GM19328 (cell line): ENCODE results near the gene SOCS7.
"Not testable (repeated sequence)": the region's sequence is repeated elsewhere in the genome, so short reads cannot be mapped to it uniquely, and the experiment has no call there.

Source experiments
- ATAC-seq: cut with Tn5 transposase; IDR thresholded peaks from one replicate; pipeline ENCODE4 v1.9.1; 2021; ENCODE audit warnings: mild to moderate bottlenecking, moderate library complexity; ENCODE audit not compliant: unreplicated experiment

SOCS7 gene

DNA sequence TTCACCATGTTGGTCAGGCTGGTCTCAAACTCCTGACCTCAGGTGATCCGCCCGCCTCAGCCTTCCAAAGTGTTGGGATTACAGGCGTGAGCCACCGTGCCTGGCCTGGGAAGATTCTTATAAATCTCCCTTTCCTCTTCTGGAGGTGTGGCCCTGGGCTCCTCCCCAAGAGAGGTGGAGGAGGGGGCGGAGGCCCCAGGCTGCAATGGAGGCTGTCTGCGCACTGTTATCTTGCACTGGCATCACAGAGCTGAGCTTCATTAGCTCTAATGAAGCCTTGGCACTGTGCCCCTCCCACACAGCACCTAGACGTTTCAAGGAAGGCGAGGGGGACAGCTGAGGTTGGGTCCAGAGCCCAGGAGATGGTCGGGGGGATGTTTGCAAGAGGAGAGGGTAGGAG lies 84.2 kb downstream of the SOCS7 start:
- no peak for ATAC-seq

DNA sequence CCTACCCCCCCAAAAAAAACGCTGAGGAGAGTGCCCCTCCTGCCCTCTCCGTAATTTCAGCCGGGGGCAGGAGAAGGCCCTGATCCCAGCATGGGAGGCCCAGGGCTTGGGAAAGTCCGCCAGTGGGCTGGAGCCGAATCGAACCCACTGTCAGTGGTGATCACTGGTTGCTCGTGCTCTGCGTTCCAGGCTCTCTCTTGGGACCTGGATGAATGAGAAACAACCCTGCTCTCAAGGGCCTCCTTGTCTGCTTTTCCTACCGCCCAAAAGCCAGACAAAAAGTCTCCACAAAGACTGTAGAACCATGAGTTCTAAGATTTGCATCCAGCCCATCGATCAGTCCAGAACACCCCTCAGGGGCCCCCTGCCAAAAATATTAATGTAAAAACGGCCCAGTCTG lies 84.7 kb downstream of the SOCS7 start:
- ATAC-seq: no peak

DNA sequence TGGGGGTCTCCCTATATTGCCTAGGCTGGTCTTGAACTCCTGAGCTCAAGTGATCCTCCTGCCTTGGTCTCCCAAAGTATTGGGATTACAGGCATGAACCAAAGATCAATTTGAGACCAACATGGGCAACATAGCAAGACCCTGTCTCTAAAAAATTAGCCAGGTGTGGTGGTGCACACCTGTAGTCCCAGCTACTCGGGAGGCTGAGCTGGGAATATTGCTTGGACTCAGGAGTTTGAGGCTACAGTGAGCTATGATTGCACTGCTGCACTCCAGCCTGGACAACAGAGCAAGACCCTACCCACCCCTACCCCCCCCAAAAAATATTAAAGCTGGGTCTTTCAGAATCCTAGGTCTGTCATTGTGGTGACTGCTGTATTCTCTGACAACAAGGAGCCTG lies 85.7 kb downstream of the SOCS7 start:
- ATAC-seq: not testable (repeated sequence)

DNA sequence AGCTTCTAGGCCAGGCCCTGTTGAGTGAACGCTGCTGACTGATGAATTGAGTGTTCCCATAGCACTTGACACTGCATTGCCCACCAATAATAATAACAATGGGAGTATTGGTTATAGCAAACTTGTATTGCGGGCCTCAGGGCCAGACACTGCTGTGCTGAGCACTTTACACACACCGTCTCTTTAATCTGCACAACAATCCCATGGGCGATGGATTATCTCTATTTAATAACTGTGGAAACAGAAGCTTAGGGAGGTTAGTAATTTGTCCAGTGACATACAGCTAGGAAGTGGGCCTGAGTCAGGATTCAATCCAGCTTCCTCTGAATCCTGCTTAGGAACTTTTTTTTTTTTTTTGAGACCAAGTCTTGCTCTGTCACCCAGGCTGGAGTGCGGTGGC lies 87.8 kb downstream of the SOCS7 start:
- no peak for ATAC-seq

DNA sequence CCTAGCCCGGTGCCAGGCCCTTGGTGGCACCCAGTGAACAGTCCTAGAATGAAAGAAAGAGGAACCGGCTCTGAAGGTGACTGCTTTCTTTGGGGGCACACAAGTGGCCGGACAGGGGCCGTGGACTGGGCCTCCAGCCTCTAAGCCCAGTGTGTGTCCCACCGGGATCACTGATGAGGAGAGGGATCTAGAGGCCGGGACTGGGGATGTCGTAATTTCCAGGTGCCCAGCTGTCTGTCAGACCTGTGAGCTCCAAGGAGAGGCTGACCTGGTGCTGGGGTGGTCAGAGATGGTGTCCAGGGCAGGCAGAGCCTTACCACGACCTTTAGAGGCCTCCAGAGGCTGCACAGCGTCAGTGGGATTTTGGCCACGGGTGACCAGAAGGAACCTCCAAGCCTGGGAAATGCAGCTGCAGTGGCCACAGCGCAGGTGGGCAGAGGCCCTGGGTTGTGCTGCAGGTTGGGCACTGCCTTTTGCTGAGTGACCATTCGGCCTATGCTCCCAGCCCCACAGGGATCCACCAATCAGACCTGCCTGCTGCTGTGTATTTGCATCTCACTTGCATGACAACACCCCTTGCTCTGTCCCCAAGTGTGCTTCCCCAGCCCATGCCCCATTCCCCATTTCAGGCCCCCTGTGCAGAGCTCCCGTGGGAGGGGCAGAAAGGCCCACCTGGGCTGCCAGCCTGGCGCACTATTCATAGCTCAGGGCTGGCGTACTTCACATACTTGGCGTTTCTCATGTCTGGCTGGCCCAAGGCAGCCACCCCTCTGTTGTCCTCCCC lies 89.2 kb downstream of the SOCS7 start:
- no peak for ATAC-seq

DNA sequence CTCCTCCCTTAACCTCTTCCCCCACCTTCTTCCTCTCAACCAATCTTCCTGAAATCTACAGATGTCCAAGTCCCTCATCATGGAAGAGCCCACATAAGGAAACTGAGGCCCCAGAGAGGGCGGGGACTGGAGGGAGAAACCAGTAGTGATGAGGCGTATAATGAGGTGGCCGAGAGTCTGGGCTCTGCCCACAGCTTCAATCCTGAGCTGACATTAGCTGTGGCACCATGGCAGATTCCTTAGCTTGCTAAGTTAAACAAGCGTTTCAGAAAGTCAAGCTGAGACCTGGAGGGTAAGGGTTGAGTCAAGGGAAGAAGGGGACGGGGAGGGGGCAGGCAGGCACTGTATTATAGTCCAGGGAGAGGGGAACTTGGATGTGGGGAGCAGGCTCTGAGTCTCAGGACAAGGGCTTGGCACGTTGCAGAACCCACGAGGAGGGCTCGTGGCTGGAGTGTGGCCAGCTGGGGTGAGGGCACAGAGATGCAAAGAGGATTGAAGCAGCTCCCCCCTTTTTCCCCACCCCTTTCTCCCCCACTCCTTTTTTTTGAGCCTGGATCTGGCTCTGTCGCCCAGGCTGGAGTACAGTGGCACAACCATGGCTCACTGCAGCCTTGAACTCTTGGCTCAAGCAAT lies 89.9 kb downstream of the SOCS7 start:
- no peak for ATAC-seq

DNA sequence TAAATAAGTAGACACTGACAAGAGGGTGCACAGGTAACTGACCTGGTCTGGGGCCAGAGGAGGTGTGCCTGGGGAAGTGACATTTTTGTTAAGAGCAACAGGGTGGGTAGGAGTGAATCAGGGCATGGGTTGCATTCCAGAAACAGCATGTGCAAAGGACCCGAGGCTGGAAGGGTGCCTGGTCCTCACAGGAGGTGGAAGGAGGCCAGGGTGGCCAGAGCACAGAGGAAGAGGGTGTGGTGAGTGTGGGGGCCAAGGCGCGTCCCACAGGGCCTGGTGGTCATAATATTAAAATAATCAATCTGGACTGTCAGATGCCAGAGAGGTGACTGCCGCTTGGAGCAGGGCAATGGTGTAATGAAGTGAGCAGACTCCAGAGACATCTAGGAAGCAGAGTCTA lies 90.9 kb downstream of the SOCS7 start:
- no peak for ATAC-seq

DNA sequence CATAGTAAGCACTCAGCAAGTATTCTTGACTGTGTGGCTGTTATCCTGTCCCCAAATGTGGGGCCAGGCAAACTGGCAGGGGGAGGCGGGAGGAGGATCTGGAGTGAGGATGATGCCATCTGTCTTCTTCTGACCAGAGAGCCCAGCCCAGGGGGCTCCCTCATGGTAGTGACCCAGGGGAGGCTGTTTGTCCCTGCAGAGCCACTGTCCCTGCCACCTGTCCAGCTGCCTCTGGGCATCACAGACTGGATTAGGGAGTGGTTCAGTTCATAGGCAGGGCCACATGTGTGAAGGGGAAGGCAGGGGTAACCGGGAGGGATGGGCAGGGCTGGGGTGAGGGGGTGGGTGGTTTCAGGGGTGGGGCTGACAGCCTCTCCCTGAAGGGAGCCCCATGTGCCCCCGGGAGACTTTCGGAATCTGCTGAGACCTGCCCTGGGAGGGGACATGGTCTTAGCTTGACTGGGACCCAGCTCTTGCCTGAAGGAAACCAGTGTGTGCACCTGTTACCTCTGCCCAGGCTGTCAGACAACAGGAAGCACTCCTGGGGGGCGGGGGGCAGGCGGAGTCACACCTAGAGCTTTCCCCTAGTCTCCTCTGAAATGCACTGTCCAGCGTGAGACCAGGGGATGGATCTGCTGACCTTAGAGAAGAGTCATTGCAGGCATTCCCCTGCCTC lies 91.8 kb downstream of the SOCS7 start:
- no peak for ATAC-seq

DNA sequence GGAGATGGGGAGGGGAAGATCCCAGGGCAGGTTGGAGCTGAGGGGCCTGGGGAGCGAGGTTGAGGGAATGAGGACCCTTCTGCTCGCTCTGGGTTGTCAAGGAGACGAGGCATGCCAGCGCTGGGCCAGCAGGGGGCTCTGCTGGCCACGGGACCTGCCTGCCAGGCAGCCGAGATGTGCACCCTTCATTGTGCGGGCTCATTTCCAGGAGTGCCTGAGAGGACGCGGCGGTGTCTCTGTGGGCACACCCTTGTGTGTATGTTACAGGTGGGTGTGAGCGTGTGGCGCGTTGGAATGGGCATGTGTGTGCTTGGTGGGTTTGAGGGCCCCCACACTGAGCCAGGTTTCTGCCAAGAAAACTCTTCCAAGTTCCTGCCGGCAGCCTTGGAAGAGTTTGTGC lies 92.5 kb downstream of the SOCS7 start:
- ATAC-seq: no peak

DNA sequence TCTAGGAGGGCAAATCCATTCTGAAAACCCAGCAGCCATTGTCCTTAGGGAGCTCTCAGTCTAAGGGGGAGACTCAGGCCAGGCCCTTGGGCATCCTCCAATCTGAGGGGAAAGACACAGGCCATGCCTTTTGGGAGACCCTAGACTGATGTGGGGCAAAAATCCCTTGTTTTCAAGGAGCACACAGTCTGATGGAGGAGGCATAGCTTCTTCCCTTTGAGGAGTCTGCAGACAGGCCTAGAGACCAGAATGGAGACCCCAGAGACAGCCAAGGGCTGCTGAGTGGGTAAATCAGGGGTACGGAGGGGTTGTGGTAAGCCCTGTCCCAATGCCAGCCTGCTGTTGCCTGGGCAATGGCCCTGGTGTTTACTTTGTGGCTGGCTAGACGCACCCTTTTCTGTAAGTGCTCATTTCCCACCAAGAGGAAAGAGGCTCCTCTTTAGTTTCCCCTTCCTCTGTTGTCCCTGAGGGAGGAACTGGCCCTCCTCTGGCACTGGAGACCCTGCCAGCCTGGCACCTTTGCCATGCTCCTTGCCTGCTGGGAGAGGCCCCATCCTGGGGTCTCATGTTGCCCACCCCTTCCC lies 96.0 kb downstream of the SOCS7 start:
- ATAC-seq: no peak

DNA sequence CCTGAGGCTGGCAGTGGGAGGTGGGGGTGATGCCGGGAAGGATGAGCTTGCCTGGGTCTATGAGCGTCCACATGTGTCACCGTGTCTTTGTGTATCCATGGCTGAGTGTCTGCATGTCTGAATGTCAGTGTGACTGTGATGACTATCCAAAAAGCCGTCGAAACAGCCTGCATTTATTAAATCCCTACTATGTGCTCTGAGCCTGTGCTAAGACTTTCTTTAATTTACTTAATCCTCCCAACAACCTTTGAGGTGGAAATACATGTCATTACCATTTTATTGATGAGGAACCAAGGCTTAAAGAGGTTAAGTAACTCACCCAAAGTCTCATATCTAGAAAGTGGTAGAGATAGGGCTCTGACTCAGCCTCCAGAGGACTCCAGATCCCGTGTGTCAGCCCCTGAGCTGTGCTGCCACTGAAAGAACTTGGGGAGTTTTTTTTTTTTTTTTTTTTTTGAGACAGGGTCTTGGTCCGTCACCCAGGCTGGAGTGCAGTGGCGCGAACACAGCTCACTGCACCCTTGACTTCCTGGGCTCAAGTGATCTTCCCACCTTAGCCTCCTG lies 96.6 kb downstream of the SOCS7 start:
- ATAC-seq: no peak

DNA sequence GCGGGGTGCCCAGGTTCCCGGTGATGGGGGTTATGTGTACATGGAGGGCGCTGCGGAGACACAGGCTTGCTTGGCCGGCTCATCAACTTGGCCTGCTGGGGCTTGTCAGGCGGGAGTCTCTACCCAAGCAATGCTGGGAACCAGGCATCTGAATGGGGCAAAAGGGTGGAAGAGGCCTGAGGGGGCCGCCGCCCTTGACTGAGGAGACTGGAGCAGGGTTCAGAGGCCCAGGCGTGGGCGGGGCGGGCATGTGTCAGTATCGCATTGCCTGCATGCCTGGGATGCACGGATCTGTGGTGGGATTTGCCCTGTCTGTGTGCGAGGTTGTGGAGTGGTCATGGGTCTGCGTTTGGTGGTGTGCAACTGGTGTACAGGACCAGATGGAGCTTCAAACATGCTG lies 97.7 kb downstream of the SOCS7 start:
- ATAC-seq: no peak

DNA sequence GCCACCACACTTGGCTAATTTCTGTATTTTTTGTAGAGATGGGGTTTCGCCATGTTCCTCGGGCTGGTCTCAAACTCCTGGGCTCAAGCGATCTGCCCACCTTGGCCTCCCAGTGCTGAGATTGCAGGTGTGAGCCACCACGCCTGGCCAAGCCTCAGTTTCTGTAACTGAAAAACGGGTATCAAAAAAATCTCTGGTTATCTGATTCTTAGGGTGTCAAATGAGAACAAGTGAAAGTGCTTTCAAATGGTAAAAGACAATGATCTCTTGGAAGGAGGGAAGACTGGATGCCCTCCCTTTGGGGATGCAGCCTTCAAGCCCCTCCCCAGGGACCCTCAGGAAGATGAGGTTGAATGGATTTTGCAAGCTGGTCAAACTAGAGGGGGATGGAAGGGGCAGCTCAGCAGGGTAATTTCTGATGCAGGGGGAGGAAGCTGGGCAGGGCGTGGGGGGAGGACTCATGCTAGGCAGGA lies 98.9 kb downstream of the SOCS7 start:
- no peak for ATAC-seq

DNA sequence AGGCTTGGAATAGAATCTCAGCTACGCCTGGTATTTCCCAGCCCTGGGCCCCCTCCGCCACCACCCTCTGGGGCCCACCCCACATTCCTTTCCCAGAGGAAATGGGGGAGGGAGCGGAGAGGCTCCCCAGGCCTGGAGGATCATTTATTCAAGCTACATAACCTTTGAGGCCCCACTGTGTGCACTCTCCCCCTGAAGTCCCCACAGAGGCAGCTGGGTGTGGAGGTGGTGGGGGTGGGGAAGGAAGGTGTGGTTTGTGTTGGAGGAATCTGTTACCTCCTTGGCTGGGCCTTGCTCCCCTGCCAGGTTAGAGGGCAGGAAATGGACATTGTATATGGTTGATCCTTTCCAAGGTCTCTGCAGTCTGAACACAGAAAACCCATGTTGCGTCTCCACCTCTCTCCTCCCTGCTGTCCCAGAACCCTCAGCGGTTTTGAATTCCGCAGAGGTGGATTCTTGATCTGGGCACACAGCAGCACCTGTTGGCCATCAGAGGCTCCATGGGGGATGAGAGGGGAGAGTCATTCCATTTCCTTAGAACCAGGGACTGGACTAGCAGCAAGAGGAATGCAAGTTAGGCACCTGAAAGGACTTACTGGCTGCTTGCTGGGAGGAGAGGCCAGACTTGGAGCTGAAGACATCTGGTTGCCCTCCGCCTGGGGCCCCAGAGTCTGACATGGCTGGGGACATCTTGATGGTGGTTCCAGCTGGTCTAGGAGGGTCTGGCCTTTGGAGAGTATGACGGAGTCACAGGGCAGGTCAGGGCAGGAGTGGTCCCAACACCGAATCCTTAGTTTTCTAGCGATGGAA lies 99.6 kb downstream of the SOCS7 start:
- no peak for ATAC-seq

DNA sequence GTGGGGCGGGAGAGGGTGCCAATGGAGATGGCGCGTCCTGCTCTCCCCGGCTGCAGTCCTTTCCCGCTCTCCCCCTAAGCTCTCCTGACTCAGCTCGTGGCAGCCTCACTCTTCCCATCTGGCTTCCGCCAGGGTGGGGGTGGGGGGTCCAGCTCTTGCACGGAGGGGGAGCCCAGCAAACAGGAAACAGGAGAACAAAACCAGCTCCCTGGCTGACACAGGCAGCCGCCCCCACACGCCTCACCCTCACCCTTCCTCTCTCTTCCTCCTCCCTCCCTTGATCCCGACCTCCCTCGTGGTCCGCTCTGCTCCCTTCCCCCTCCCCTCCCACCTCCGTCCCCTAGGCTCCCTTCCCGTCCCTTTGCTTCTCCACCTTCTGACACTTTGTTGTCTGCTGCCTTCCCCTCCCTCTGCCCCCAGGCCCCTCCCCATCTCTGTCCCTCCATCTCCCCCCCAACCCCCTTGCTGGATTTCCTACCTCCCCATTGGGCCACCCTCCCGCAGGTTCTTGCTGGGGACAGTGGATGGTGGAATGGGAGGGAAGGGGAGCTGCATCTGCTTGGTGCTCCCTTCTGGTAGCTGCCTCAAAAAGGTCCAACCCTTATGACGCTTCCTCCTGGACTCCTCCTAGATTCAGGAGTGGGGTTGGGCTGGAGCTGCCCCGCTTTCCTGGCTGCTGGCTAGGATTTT lies 100.3 kb downstream of the SOCS7 start:
- ATAC-seq: no peak

DNA sequence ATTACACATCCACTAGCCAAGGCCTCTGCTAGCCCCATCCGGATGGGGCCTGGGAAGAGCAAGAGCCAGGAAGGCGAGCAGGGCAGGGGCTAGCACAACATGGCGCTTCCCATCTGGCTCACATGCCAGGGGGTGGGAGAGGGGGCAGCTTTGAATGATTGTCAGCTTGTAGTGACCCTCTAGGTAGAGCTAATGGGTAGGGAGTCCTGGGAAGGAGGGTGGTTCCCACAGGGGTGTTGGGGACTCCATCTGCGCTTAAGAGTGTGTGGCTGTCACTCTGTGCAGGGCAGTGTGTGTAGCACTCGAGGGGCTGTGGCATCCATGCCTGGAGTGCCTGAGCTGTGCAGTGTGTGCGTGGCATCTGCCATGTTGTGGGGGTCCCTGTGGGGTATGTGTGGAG lies 101.1 kb downstream of the SOCS7 start:
- no peak for ATAC-seq

DNA sequence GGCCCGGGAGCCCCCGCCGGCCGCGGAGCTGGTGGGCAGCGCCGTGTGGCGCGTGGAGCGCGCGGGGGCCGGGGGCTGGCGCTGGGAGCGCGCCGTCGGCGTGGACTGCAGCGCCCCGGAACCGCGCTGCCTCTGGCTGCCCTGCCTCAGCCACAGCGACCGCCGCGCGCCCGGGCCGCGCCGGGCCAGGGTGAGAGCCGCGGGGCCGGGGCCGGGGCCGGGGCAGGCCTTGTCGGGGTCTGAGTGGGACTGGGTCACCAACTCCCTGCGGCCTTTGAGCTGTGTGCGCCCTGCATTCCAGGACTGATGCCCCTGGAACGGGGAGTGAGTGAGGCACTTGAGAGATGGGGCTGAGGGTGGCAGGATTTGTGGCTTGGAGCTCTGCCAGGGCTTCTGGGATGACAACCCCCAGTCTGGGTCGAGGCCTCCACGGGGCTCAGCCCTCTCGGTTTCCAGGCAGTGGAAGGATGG lies 102.3 kb downstream of the SOCS7 start:
- ATAC-seq: no peak

DNA sequence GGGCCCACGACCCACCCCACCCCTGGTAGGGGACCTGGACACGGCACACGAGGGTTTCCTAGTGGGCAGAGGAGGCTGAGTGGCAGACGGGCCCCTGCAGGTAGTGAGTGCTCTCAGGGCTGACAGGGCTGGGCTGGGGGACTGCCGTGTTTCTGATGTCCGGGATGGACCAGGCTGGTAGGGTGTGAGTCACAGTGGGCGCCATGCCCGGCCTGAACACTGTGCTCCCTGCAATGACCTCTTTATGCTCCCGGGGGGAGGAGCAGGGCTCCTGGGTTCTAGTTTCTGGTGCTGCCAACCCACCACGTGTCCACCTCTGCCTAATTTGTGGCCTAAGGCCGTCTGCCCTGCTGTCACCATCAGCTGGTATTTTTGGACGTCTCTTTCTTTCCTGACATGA lies 102.9 kb downstream of the SOCS7 start:
- ATAC-seq: no peak
